IMR-90 (cell line): ENCODE results near the gene PODXL. TPM values are rescaled to one million over a fixed set of nuclear protein-coding genes. Genes with fewer than 3 reads are reported as not detected.

Experiments used
- ATAC-seq: fragments of 200-7000 bp; cut with Tn5 transposase; 2 replicates; pipeline ENCODE4 v1.9.1; 2020; ENCODE audit warnings: low read depth, mild to moderate bottlenecking, moderate library complexity
- BruUV-seq: library from RNA; stranded (reverse); fragments of 400-500 nt; replicated peaks from 2 replicates; lab custom pipeline; 2021; lab: Mats Ljungman, UMichigan
- CTCF ChIA-PET: fragments of 300-600 bp; formaldehyde crosslinking; extraction: SDS; loops from one replicate; lab custom pipeline; 2021; ENCODE audit warnings: antibody characterized with exemption; lab: Yijun Ruan, JAX
- POLR2A ChIA-PET: fragments of 300-600 bp; sonication (Branson Sonifier 250); formaldehyde crosslinking; loops from one replicate; lab custom pipeline; 2022; ENCODE audit warnings: antibody characterized with exemption; ENCODE audit not compliant: unreplicated experiment; lab: Charles Lee
- DNase-seq: peaks from one replicate; pipeline ENCODE4 v3.0.0; 2013
- H2AFZ ChIP-seq: replicated peaks from 2 replicates; pipeline ENCODE3; 2013; ENCODE audit warnings: low read length, mild to moderate bottlenecking; ENCODE audit not compliant: poor library complexity
- H2AK5ac ChIP-seq: 2 replicates; pipeline ENCODE4 v1.6.1; 2013; ENCODE audit warnings: low read depth, low read length, inconsistent platforms
- H2AK9ac ChIP-seq: replicated peaks from 2 replicates; pipeline ENCODE3; 2013; ENCODE audit warnings: mild to moderate bottlenecking, low read depth, low read length, moderate library complexity; ENCODE audit not compliant: poor library complexity
- H2BK120ac ChIP-seq: 2 replicates; pipeline ENCODE4 v1.6.1; 2013; ENCODE audit warnings: low read depth, low read length, inconsistent platforms
- H2BK15ac ChIP-seq: 3 replicates; pipeline ENCODE4 v1.6.1; 2013; ENCODE audit warnings: low read depth, low read length, inconsistent platforms
- H2BK20ac ChIP-seq: 2 replicates; pipeline ENCODE4 v1.6.1; 2013; ENCODE audit warnings: low read depth, mild to moderate bottlenecking, inconsistent platforms, low read length, moderate library complexity
- H2BK5ac ChIP-seq: 2 replicates; pipeline ENCODE4 v1.6.1; 2013; ENCODE audit warnings: mild to moderate bottlenecking, low read depth, low read length, inconsistent platforms; ENCODE audit not compliant: poor library complexity, severe bottlenecking
- H3K14ac ChIP-seq: replicated peaks from 2 replicates; pipeline ENCODE4 v1.6.1; 2013; ENCODE audit warnings: low read depth, low read length, inconsistent platforms
- H3K18ac ChIP-seq: 2 replicates; pipeline ENCODE4 v1.6.1; 2013; ENCODE audit warnings: low read depth, low read length, control low read depth
- H3K23ac ChIP-seq: 2 replicates; pipeline ENCODE4 v1.6.1; 2013; ENCODE audit warnings: low read depth, low read length, inconsistent platforms
- H3K27ac ChIP-seq: 2 replicates; pipeline ENCODE4 v1.5.1; 2013; ENCODE audit warnings: mild to moderate bottlenecking, control low read depth, low read length; ENCODE audit not compliant: insufficient read depth
- H3K27me3 ChIP-seq: 2 replicates; pipeline ENCODE4 v1.6.1; 2013; ENCODE audit warnings: low read length; ENCODE audit not compliant: control insufficient read depth, insufficient read depth
- H3K36me3 ChIP-seq: 2 replicates; pipeline ENCODE4 v1.6.1; 2013; ENCODE audit warnings: low read length, mixed read lengths; ENCODE audit not compliant: control insufficient read depth, insufficient read depth
- H3K4ac ChIP-seq: 2 replicates; pipeline ENCODE4 v1.6.1; 2013; ENCODE audit warnings: low read depth, low read length, inconsistent platforms
- H3K4me1 ChIP-seq: 2 replicates; pipeline ENCODE4 v1.6.1; 2013; ENCODE audit warnings: low read length, mixed read lengths; ENCODE audit not compliant: control insufficient read depth, insufficient read depth
- H3K4me2 ChIP-seq: 2 replicates; pipeline ENCODE4 v1.6.1; 2013; ENCODE audit warnings: low read depth, mild to moderate bottlenecking, control low read depth, low read length, moderate library complexity
- H3K4me3 ChIP-seq: 2 replicates; pipeline ENCODE4 v1.5.1; 2013; ENCODE audit warnings: low read depth, mild to moderate bottlenecking, control low read depth, low read length, moderate library complexity; ENCODE audit not compliant: insufficient read depth
- H3K56ac ChIP-seq: 2 replicates; pipeline ENCODE4 v1.6.1; 2013; ENCODE audit warnings: low read length, inconsistent platforms; ENCODE audit not compliant: insufficient read depth; ENCODE audit errors: extremely low read depth
- H3K79me1 ChIP-seq, 2 experiments: 2 replicates each; pipeline ENCODE4 v1.6.1; 2013; ENCODE audit warnings: low read length in 2 of 2, inconsistent platforms in 1 of 2, low read depth in 1 of 2
- H3K9ac ChIP-seq: 2 replicates; pipeline ENCODE4 v1.6.1; 2013; ENCODE audit warnings: low read depth, low read length, control low read depth
- H3K9me1 ChIP-seq: 2 replicates; pipeline ENCODE4 v1.6.1; 2013; ENCODE audit warnings: low read length, inconsistent platforms; ENCODE audit not compliant: insufficient read depth
- H3K9me3 ChIP-seq: 2 replicates; pipeline ENCODE4 v1.6.1; 2013; ENCODE audit warnings: low read length; ENCODE audit not compliant: control insufficient read depth, insufficient read depth
- H4K20me1 ChIP-seq: 2 replicates; pipeline ENCODE4 v1.6.1; 2013; ENCODE audit warnings: low read length, inconsistent platforms; ENCODE audit not compliant: insufficient read depth
- H4K5ac ChIP-seq: 2 replicates; pipeline ENCODE4 v1.6.1; 2013; ENCODE audit warnings: mild to moderate bottlenecking, low read depth, low read length, control low read depth
- H4K8ac ChIP-seq, 2 experiments: 2 replicates each; pipeline ENCODE4 v1.6.1; 2013; ENCODE audit warnings: low read depth in 2 of 2, low read length in 2 of 2, control low read depth in 1 of 2, inconsistent platforms in 1 of 2
- H4K91ac ChIP-seq: 2 replicates; pipeline ENCODE4 v1.6.1; 2013; ENCODE audit warnings: low read depth, low read length, inconsistent platforms; ENCODE audit not compliant: insufficient read depth
- FOS ChIP-seq: fragments of 150-350 bp; IDR thresholded peaks from 2 replicates; pipeline ENCODE4 v1.6.1; 2016; ENCODE audit warnings: low read depth, low read length
- MAFK ChIP-seq: IDR thresholded peaks from 2 replicates; pipeline ENCODE4 v1.6.1; 2012; ENCODE audit warnings: low read depth, low read length, improper control_type of control experiment
- MXI1 ChIP-seq: IDR thresholded peaks from 2 replicates; pipeline ENCODE4 v1.6.1; 2012; ENCODE audit warnings: low read depth, mild to moderate bottlenecking, low read length, moderate library complexity, borderline replicate concordance
- NFE2L2 ChIP-seq: fragments of 150-350 bp; IDR thresholded peaks from 2 replicates; pipeline ENCODE4 v1.6.1; 2016; ENCODE audit warnings: low read depth, mild to moderate bottlenecking, low read length
- POLR2A ChIP-seq: IDR thresholded peaks from 2 replicates; pipeline ENCODE4 v1.6.1; 2012; ENCODE audit warnings: mild to moderate bottlenecking, low read depth, low read length
- RAD21 ChIP-seq: IDR thresholded peaks from 2 replicates; pipeline ENCODE4 v1.6.1; 2012; ENCODE audit warnings: low read length, improper control_type of control experiment
- WGBS, 2 experiments: methylation state at CpG; one replicate each; pipeline versions ENCODE4 v1.1.5 to v1.1.7; 2013; ENCODE audit warnings: missing lambda C conversion rate in 2 of 2; ENCODE audit not compliant: insufficient read length in 1 of 2; ENCODE audit errors: extremely low coverage in 2 of 2; 5-methylcytosine and 5-hydroxymethylcytosine counted together
- dilution Hi-C: fragments of 300-500 bp; cut with HindIII; formaldehyde crosslinking; loops from one replicate; pipeline ENCODE4 v1.14.3; 2018; ENCODE audit warnings: low sequenced_read_pairs; ENCODE audit not compliant: unreplicated experiment
- in situ Hi-C: fragments of 300-500 bp; cut with MboI; formaldehyde crosslinking; loops from 3 replicates; pipeline ENCODE4 v1.14.3; 2019; ENCODE audit warnings: low sequenced_read_pairs, inconsistent platforms, mixed read lengths
- intact Hi-C: fragments of 100-400 bp; cut with micrococcal nuclease; formaldehyde crosslinking; loops from 2 replicates; pipeline ENCODE4 v1.10.0; 2022
- polyA plus RNA-seq, 3 experiments: library from polyadenylated mRNA; depleted of rRNA; stranded (reverse); fragments of >200 nt; gene quantifications; 2 replicates each; pipeline ENCODE4 v1.2.3, GENCODE V29; 2012; ENCODE audit warnings: low replicate concordance in 1 of 3
- total RNA-seq: library from RNA; depleted of rRNA; stranded (reverse); fragments of >200 nt; gene quantifications from 2 replicates; pipeline ENCODE4 v1.2.3, GENCODE V29; 2012
- TF ChIP-seq, protein P1 (sequence below): fragments of 150-350 bp; IDR thresholded peaks from 2 replicates; pipeline ENCODE4 v1.6.1; 2016; ENCODE audit warnings: low read depth, mild to moderate bottlenecking, low read length, moderate library complexity, borderline replicate concordance

The PODXL gene
- total and polyA plus RNA-seq, 2 of the 4 experiments (the other 2 are of a cell fraction), result 1.3 to 3.8 TPM

DNA sequence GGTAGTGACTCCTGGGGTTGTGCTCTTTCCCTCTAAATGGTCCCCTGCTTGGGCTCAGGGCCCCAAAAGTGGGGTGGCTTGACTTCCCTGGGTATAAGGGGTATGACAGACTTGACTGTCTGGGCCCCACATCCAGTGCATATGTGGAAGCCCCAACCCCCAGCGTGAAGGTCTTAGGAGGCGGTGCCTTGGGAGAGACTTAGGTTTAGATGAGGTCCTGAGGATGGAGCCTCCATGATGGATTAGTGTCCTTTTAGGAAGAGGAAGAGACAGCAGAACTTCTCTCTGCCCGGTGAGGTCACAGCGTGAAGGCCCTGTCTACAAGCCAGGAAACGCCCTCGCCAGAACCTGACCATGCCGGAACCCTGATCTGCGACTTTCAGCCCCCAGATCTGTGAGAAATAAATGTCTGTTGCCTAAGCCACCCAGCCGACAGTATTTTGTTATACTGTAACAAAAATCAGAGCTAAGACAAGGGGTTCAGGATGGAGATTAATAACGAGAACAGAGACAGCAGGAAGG is 23.8 kb downstream of the PODXL start:
- Histone ChIP-seq H2BK120ac (no peak overlapping the region), H3K4me2 (no peak overlapping the region), H3K27ac (no peak overlapping the region), H3K18ac (no peak overlapping the region), H2AK5ac (no peak overlapping the region), H4K91ac (no peak overlapping the region), H3K9me1 (no peaks in the 10 kb centered on the region), H4K20me1 (no peaks in the 10 kb centered on the region), H2BK15ac (no peak overlapping the region), H4K8ac (no peak overlapping the region), H2BK5ac (no peak overlapping the region), H2AK9ac (no peak overlapping the region), H4K5ac (no peak overlapping the region), H3K79me1 (no peaks in the 10 kb centered on the region; a peak in 1 of 4 replicates), H3K27me3 (peaks cover 3% of the 10 kb centered on the region; the same call in 1 of the 2 replicates), H3K4ac (no peak overlapping the region), H2AFZ (peak overlapping the region; percentile 75), H3K4me3 (no peak overlapping the region), H3K23ac (no peak overlapping the region), H3K9me3 (no peaks in the 10 kb centered on the region), H3K4me1 (no peaks in the 10 kb centered on the region), H3K14ac (peak overlapping the region; percentile 51; the same call in 1 of the 2 replicates), H3K9ac (no peak overlapping the region), H2BK20ac (no peak overlapping the region), H3K56ac (no peak overlapping the region), H3K36me3 (no peaks in the 10 kb centered on the region)
- CTCF ChIA-PET, result interaction anchor here (0.6 kb wide), 1 partner anchor 107 kb away, joined by 3 read pairs; no protein-coding TSS in a partner anchor
- POLR2A ChIA-PET, result no interaction called here
- TF ChIP-seq RAD21, result no peak
- TF ChIP-seq NFE2L2, result no peak
- TF ChIP-seq FOS, result no peak
- TF ChIP-seq, protein P1, sequence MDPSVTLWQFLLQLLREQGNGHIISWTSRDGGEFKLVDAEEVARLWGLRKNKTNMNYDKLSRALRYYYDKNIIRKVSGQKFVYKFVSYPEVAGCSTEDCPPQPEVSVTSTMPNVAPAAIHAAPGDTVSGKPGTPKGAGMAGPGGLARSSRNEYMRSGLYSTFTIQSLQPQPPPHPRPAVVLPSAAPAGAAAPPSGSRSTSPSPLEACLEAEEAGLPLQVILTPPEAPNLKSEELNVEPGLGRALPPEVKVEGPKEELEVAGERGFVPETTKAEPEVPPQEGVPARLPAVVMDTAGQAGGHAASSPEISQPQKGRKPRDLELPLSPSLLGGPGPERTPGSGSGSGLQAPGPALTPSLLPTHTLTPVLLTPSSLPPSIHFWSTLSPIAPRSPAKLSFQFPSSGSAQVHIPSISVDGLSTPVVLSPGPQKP, result no peak
- no peak for TF ChIP-seq POLR2A
- TF ChIP-seq MAFK, result no peak
- TF ChIP-seq MXI1, result no peak
- intact Hi-C loops, result no loop called here
- ATAC-seq, result no peak
- no TSS peak for BruUV-seq
- DNase-seq, result no peak
- 80% methylated on average over 2 of the region's 10 CpGs; no CpG with 5 or more reads in 1 of the 2 experiments for WGBS, 2 experiments
- dilution Hi-C loops, result no loop called here
- in situ Hi-C loops, result no loop called here
